Glutamatergic neuron (in vitro differentiated cells): Measurements from ENCODE around the gene SCAMP1. TPM values are rescaled to one million over a fixed set of nuclear protein-coding genes. Genes with fewer than 3 reads are reported as not detected.

Experiments
- DNase-seq: peaks from one replicate; pipeline ENCODE4 v3.0.0; 2022
- H3K27ac Mint-ChIP-seq: one replicate; pipeline ENCODE4 v1.8.0; 2020; ENCODE audit warnings: mild to moderate bottlenecking, mixed read lengths, inconsistent platforms; ENCODE audit not compliant: unreplicated experiment
- H3K27me3 Mint-ChIP-seq: one replicate; pipeline ENCODE4 v1.8.0; 2020; ENCODE audit warnings: mild to moderate bottlenecking, moderate library complexity, mixed read lengths, inconsistent platforms; ENCODE audit not compliant: unreplicated experiment
- H3K36me3 Mint-ChIP-seq: one replicate; pipeline ENCODE4 v1.8.0; 2020; ENCODE audit warnings: mild to moderate bottlenecking, mixed read lengths, inconsistent platforms; ENCODE audit not compliant: unreplicated experiment
- H3K4me1 Mint-ChIP-seq: one replicate; pipeline ENCODE4 v1.8.0; 2020; ENCODE audit warnings: mild to moderate bottlenecking, low read depth, mixed read lengths, inconsistent platforms; ENCODE audit not compliant: unreplicated experiment
- H3K4me3 Mint-ChIP-seq: one replicate; pipeline ENCODE4 v1.8.0; 2020; ENCODE audit warnings: mild to moderate bottlenecking, mixed read lengths, inconsistent platforms; ENCODE audit not compliant: unreplicated experiment
- H3K9me3 Mint-ChIP-seq: one replicate; pipeline ENCODE4 v1.8.0; 2020; ENCODE audit warnings: mild to moderate bottlenecking, moderate library complexity, mixed read lengths, inconsistent platforms; ENCODE audit not compliant: unreplicated experiment
- CTCF ChIP-seq: fragments of 200-600 bp; sonication (generic); IDR thresholded peaks from one replicate; pipeline ENCODE4 v1.5.0; 2021; ENCODE audit not compliant: partially characterized antibody, unreplicated experiment
- total RNA-seq: library from RNA; stranded (reverse); fragmentation: NEBNext Ultra II Directional; extraction: Animal tissue kit (Norgen Biotek cat#: 25700); gene quantifications from one replicate; pipeline ENCODE4 v1.2.1, GENCODE V29; 2021; ENCODE audit not compliant: unreplicated experiment

The SCAMP1 gene
- total RNA-seq, 1 donor from 2014 or later: 36.2 TPM

- Mint-ChIP-seq H3K4me3 (no peak overlapping the region), H3K27ac (no peak overlapping the region), H3K4me1 (no peaks in the 10 kb centered on the region), H3K9me3 (no peaks in the 10 kb centered on the region), H3K36me3 (no peaks in the 10 kb centered on the region), H3K27me3 (no peaks in the 10 kb centered on the region)
- DNase-seq: no peak
- no peak for TF ChIP-seq CTCF
Measured at GRCh38 chr5:78420548-78420947, 60.1 kb downstream of the SCAMP1 start.

- Mint-ChIP-seq H3K9me3 (no peaks in the 10 kb centered on the region), H3K36me3 (peaks cover 11% of the 10 kb centered on the region), H3K4me1 (no peaks in the 10 kb centered on the region), H3K27ac (no peak overlapping the region), H3K4me3 (no peak overlapping the region), H3K27me3 (no peaks in the 10 kb centered on the region)
- TF ChIP-seq CTCF: no peak
- no peak for DNase-seq
Measured at GRCh38 chr5:78424665-78425064, 64.2 kb downstream of the SCAMP1 start.

- Mint-ChIP-seq H3K4me3 (no peak overlapping the region), H3K36me3 (peaks cover 20% of the 10 kb centered on the region), H3K27ac (no peak overlapping the region), H3K9me3 (no peaks in the 10 kb centered on the region), H3K27me3 (no peaks in the 10 kb centered on the region), H3K4me1 (no peaks in the 10 kb centered on the region)
- no peak for DNase-seq
- no peak for TF ChIP-seq CTCF
Measured at GRCh38 chr5:78429332-78429980, 69.0 kb downstream of the SCAMP1 start.

- no peak overlapping the region for H3K4me3 Mint-ChIP-seq
- no peaks in the 10 kb centered on the region for H3K9me3 Mint-ChIP-seq
- peaks cover 20% of the 10 kb centered on the region for H3K36me3 Mint-ChIP-seq
- TF ChIP-seq CTCF: no peak
- H3K27me3 Mint-ChIP-seq: peaks cover 2% of the 10 kb centered on the region
- no peak overlapping the region for H3K27ac Mint-ChIP-seq
- no peak for DNase-seq
- no peaks in the 10 kb centered on the region for H3K4me1 Mint-ChIP-seq
Measured at GRCh38 chr5:78430866-78431265, 70.4 kb downstream of the SCAMP1 start.

- TF ChIP-seq CTCF: no peak
- H3K4me3 Mint-ChIP-seq: no peak overlapping the region
- DNase-seq: no peak
- no peak overlapping the region for H3K27ac Mint-ChIP-seq
- peaks cover 3% of the 10 kb centered on the region for H3K27me3 Mint-ChIP-seq
- no peaks in the 10 kb centered on the region for H3K9me3 Mint-ChIP-seq
- H3K36me3 Mint-ChIP-seq: peaks cover 13% of the 10 kb centered on the region
- no peaks in the 10 kb centered on the region for H3K4me1 Mint-ChIP-seq
Measured at GRCh38 chr5:78433972-78434371, 73.6 kb downstream of the SCAMP1 start.
